ENCODE data around the gene CHRM1. TPM values are rescaled to one million over a fixed set of nuclear protein-coding genes. Genes with fewer than 3 reads are reported as not detected.

The CHRM1 gene, protein sequence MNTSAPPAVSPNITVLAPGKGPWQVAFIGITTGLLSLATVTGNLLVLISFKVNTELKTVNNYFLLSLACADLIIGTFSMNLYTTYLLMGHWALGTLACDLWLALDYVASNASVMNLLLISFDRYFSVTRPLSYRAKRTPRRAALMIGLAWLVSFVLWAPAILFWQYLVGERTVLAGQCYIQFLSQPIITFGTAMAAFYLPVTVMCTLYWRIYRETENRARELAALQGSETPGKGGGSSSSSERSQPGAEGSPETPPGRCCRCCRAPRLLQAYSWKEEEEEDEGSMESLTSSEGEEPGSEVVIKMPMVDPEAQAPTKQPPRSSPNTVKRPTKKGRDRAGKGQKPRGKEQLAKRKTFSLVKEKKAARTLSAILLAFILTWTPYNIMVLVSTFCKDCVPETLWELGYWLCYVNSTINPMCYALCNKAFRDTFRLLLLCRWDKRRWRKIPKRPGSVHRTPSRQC
- total RNA-seq, result not detected
- polyA plus RNA-seq (2013, experiment 1 of 2), result 0.07 TPM
- 0.21 TPM for polyA plus RNA-seq (2013, experiment 2 of 2)
- long read RNA-seq, experiment 1, result 0 reads
- long read RNA-seq, experiment 2, result 0 reads
- long read RNA-seq, experiment 3, result 0 reads
- long read RNA-seq, experiment 4, result 0 reads

DNA sequence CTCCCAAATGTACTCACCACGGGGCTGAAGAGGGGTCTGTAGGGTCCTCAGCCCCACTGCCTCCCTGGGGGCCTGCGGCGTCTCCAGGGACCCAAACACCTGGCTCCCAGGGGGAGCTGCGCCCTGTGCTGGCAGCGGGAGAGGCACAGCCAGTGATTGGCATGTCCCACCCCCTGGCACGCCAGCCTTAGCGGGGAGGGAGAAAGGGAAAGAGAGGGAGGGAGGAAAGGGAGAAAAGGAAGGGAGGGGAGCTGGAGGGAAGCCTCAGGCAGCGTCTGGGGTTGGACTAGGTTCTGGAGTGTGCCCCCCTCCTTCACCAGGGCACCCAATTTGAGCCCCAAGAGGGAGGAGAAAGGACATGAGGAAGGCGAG, at the start of gene CHRM1:
CHRM1 (minus strand) TSS at position 163 of the 372 bp plus-strand sequence. CDS start 10,263 bp downstream, outside the sequence.
- H3K9me3 Mint-ChIP-seq, result no peaks in the 10 kb centered on the region
- H3K36me3 ChIP-seq (ENCODE audit: control insufficient read depth, insufficient read depth, low read length), result no peaks in the 10 kb centered on the region
- peaks cover 44% of the 10 kb centered on the region for H3K27me3 ChIP-seq (ENCODE audit: control insufficient read depth, insufficient read depth, low read length, poor library complexity, severe bottlenecking)
- H3K27ac Mint-ChIP-seq, result no peak within 1 kb of the TSS
- TF ChIP-seq, protein P1, sequence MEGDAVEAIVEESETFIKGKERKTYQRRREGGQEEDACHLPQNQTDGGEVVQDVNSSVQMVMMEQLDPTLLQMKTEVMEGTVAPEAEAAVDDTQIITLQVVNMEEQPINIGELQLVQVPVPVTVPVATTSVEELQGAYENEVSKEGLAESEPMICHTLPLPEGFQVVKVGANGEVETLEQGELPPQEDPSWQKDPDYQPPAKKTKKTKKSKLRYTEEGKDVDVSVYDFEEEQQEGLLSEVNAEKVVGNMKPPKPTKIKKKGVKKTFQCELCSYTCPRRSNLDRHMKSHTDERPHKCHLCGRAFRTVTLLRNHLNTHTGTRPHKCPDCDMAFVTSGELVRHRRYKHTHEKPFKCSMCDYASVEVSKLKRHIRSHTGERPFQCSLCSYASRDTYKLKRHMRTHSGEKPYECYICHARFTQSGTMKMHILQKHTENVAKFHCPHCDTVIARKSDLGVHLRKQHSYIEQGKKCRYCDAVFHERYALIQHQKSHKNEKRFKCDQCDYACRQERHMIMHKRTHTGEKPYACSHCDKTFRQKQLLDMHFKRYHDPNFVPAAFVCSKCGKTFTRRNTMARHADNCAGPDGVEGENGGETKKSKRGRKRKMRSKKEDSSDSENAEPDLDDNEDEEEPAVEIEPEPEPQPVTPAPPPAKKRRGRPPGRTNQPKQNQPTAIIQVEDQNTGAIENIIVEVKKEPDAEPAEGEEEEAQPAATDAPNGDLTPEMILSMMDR (conservative IDR thresholded peaks at IDR 0.05), result no peak
- peaks cover 4% of the 10 kb centered on the region for H3K4me1 ChIP-seq (ENCODE audit: control insufficient read depth, insufficient read depth, low read length)
- no peak within 1 kb of the TSS for H3K9ac ChIP-seq (ENCODE audit: extremely low read depth, low read length, poor library complexity, severe bottlenecking)
- no peak within 1 kb of the TSS for H3K4me3 ChIP-seq (ENCODE audit: low read length)
- H3K27me3 Mint-ChIP-seq (ENCODE audit: insufficient read depth), result peaks cover 62% of the 10 kb centered on the region
- no peaks in the 10 kb centered on the region for H3K36me3 Mint-ChIP-seq (ENCODE audit: low read depth)
- no peak within 1 kb of the TSS for H3K27ac ChIP-seq (ENCODE audit: low read depth, low read length)
- peaks cover 12% of the 10 kb centered on the region for H3K4me1 Mint-ChIP-seq
- DNase-seq, result peak; percentile 60
- no peak within 1 kb of the TSS for H3K4me3 Mint-ChIP-seq
- H3K9me3 ChIP-seq (ENCODE audit: control insufficient read depth, low read length), result no peaks in the 10 kb centered on the region
- WGBS, 2 experiments (ENCODE audit: insufficient coverage in 1 of 2, insufficient read length in 1 of 2), result 51 to 72% methylated on average over 5 to 8 of the region's 9 CpGs

DNA sequence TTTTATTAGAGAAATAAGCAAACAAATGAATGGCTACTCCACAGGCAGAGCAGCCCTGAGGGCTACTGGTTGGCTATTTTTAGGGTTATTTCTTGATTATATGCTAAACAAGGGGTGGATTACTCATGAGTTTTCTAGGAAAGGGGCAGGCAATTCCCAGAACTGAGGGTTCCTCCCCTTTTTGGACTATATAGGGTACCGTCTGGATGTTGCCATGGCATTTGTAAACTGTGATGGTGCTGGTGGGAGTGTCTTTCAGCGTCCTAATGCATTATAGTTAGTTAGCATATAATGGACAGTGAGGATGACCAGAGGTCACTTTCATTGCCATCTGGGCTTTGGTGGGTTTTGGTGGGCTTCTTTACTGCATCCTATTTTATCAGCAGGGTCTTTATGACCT, 44.4 kb upstream of the CHRM1 start:
- WGBS, 2 experiments (ENCODE audit: insufficient coverage in 1 of 2, insufficient read length in 1 of 2), result 85% methylated on average over 2 of the region's 2 CpGs; no CpG with 5 or more reads in 1 of the 2 experiments
- DNase-seq, result no peak

DNA sequence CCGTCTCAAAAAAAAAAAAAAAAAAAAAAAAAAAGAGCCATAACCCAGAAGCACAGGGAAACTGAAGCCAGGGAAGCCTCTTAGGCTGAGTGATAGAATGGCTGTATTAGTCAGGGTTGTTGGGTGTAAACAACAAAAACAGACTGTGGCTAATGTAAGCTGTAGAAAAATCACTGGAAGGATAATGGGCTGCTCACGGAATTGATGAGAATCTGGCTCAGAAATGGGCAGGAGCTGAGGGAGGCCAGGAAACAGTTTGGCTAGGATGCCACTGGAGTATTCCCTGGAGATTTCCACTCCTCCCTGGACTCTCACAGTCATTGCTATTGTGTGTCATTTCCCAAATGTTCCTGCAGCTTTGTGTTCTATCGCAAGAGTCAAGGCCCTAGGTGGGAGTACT, 41.2 kb upstream of the CHRM1 start:
- no peak overlapping the region for H3K9ac ChIP-seq (ENCODE audit: extremely low read depth, low read length, poor library complexity, severe bottlenecking)
- Mint-ChIP-seq H3K4me3 (no peak overlapping the region), H3K27ac (no peak overlapping the region), H3K36me3 (ENCODE audit: low read depth) (no peaks in the 10 kb centered on the region), H3K27me3 (ENCODE audit: insufficient read depth) (peaks cover 8% of the 10 kb centered on the region), H3K4me1 (no peaks in the 10 kb centered on the region), H3K9me3 (no peaks in the 10 kb centered on the region)
- H3K4me1 ChIP-seq (ENCODE audit: control insufficient read depth, insufficient read depth, low read length), result no peaks in the 10 kb centered on the region
- H3K4me3 ChIP-seq (ENCODE audit: low read length), result no peak overlapping the region
- no peaks in the 10 kb centered on the region for H3K36me3 ChIP-seq (ENCODE audit: control insufficient read depth, insufficient read depth, low read length)
- TF ChIP-seq, protein P1 (conservative IDR thresholded peaks at IDR 0.05), result no peak
- H3K9me3 ChIP-seq (ENCODE audit: control insufficient read depth, low read length), result no peaks in the 10 kb centered on the region
- DNase-seq, result no peak
- H3K27me3 ChIP-seq (ENCODE audit: control insufficient read depth, insufficient read depth, low read length, poor library complexity, severe bottlenecking), result peaks cover 5% of the 10 kb centered on the region
- no peak overlapping the region for H3K27ac ChIP-seq (ENCODE audit: low read depth, low read length)
- 94% methylated on average over 2 of the region's 3 CpGs for WGBS, 2 experiments (ENCODE audit: insufficient coverage in 1 of 2, insufficient read length in 1 of 2)

More for the DNA sequence above, 44.4 kb upstream of the CHRM1 start:
- Mint-ChIP-seq H3K27me3 (ENCODE audit: insufficient read depth) (peaks cover 14% of the 10 kb centered on the region), H3K4me3 (no peak overlapping the region), H3K36me3 (ENCODE audit: low read depth) (no peaks in the 10 kb centered on the region), H3K27ac (no peak overlapping the region), H3K9me3 (peaks cover 2% of the 10 kb centered on the region), H3K4me1 (no peaks in the 10 kb centered on the region)
- H3K4me3 ChIP-seq (ENCODE audit: low read length), result no peak overlapping the region
- H3K27me3 ChIP-seq (ENCODE audit: control insufficient read depth, insufficient read depth, low read length, poor library complexity, severe bottlenecking), result peaks cover 5% of the 10 kb centered on the region
- no peak overlapping the region for H3K27ac ChIP-seq (ENCODE audit: low read depth, low read length)
- H3K9me3 ChIP-seq (ENCODE audit: control insufficient read depth, low read length), result no peaks in the 10 kb centered on the region
- TF ChIP-seq, protein P1 (conservative IDR thresholded peaks at IDR 0.05), result no peak
- no peak overlapping the region for H3K9ac ChIP-seq (ENCODE audit: extremely low read depth, low read length, poor library complexity, severe bottlenecking)
- H3K4me1 ChIP-seq (ENCODE audit: control insufficient read depth, insufficient read depth, low read length), result no peaks in the 10 kb centered on the region
- no peaks in the 10 kb centered on the region for H3K36me3 ChIP-seq (ENCODE audit: control insufficient read depth, insufficient read depth, low read length)

All from endodermal cell (in vitro differentiated cells).